HG02884 (cell line): ENCODE results near the gene AOPEP.

Source experiments
- ATAC-seq: cut with Tn5 transposase; IDR thresholded peaks from one replicate; pipeline ENCODE4 v1.9.1; 2021; ENCODE audit warnings: mild to moderate bottlenecking, moderate library complexity; ENCODE audit not compliant: unreplicated experiment

The AOPEP gene

GRCh38 chr9:94909965-94910730, 183.6 kb downstream of the AOPEP start:
- ATAC-seq, result no peak

GRCh38 chr9:94911211-94911610, 184.7 kb downstream of the AOPEP start:
- ATAC-seq, result no peak

- no peak for ATAC-seq
Measured at GRCh38 chr9:94911986-94912635, 185.6 kb downstream of the AOPEP start.

- ATAC-seq, result no peak
Measured at GRCh38 chr9:94912700-94913249, 186.3 kb downstream of the AOPEP start.

GRCh38 chr9:94913550-94913949, 187.1 kb downstream of the AOPEP start:
- ATAC-seq, result no peak

GRCh38 chr9:94915476-94916450, 189.3 kb downstream of the AOPEP start:
- ATAC-seq, result no peak

- ATAC-seq, result no peak
Measured at GRCh38 chr9:94916956-94917355, 190.5 kb downstream of the AOPEP start.

- ATAC-seq, result no peak
Measured at GRCh38 chr9:94918038-94918753, 191.7 kb downstream of the AOPEP start.

- no peak for ATAC-seq
Measured at GRCh38 chr9:94919376-94920098, 193.0 kb downstream of the AOPEP start.

GRCh38 chr9:94920420-94921091, 194.1 kb downstream of the AOPEP start:
- ATAC-seq, result no peak

GRCh38 chr9:94921092-94921471, 194.6 kb downstream of the AOPEP start:
- no peak for ATAC-seq

GRCh38 chr9:94921656-94922055, 195.2 kb downstream of the AOPEP start:
- ATAC-seq, result no peak

GRCh38 chr9:94922098-94922607, 195.7 kb downstream of the AOPEP start:
- no peak for ATAC-seq

GRCh38 chr9:94922691-94923107, 196.2 kb downstream of the AOPEP start:
- no peak for ATAC-seq

GRCh38 chr9:94923326-94924089, 197.0 kb downstream of the AOPEP start:
- no peak for ATAC-seq

- no peak for ATAC-seq
Measured at GRCh38 chr9:94925751-94926430, 199.4 kb downstream of the AOPEP start.

- ATAC-seq, result no peak
Measured at GRCh38 chr9:94926431-94926800, 199.9 kb downstream of the AOPEP start.
